Tibial nerve (tissue), 4 donors: ENCODE data around the gene CPZ.
"Not testable (repeated sequence)": the region's sequence is repeated elsewhere in the genome, so short reads cannot be mapped to it uniquely, and the experiment has no call there.

Experiments used
- EP300 ChIP-seq, 2 donors: sonication (generic); formaldehyde crosslinking; IDR thresholded peaks; one replicate each; pipeline ENCODE4 v1.6.1; 2017; ENCODE audit warnings: antibody characterized with exemption in 2 of 2, mild to moderate bottlenecking in 1 of 2
- POLR2A ChIP-seq, 2 donors: fragments of 450-650 bp; IDR thresholded peaks; one replicate each; pipeline ENCODE4 v1.6.1; 2017; ENCODE audit warnings: antibody characterized with exemption in 2 of 2, mild to moderate bottlenecking in 2 of 2, moderate library complexity in 2 of 2
- TF ChIP-seq, protein P1 (sequence below), 5 experiments: fragments of 200-600 bp in 3 of 5; fragments of 450-650 bp in 2 of 5; sonication (generic) in 3 of 5; IDR thresholded peaks; one replicate each; pipeline ENCODE4 v1.5.1; 2016 to 2019; ENCODE audit warnings: antibody characterized with exemption in 5 of 5, mild to moderate bottlenecking in 3 of 5, moderate library complexity in 2 of 5

DNA sequence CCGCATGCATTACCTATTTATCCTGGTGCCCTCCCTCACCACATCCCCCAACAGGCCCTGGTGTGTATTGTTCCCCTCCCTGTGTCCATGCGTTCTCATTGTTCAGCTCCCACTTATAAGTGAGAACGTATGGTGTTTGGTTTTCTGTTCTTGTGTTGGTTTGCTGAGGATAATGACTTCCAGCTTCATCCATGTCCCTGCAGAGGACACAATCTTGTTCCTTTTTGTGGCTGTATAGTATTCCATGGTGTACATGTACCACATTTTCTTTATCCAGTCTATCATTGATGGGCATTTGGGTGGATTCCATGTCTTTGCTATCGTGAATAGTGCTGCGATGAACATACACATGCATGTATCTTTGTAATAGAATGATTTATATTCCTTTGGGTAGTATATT lies 61.6 kb downstream of the CPZ start:
- TF ChIP-seq, protein P1, sequence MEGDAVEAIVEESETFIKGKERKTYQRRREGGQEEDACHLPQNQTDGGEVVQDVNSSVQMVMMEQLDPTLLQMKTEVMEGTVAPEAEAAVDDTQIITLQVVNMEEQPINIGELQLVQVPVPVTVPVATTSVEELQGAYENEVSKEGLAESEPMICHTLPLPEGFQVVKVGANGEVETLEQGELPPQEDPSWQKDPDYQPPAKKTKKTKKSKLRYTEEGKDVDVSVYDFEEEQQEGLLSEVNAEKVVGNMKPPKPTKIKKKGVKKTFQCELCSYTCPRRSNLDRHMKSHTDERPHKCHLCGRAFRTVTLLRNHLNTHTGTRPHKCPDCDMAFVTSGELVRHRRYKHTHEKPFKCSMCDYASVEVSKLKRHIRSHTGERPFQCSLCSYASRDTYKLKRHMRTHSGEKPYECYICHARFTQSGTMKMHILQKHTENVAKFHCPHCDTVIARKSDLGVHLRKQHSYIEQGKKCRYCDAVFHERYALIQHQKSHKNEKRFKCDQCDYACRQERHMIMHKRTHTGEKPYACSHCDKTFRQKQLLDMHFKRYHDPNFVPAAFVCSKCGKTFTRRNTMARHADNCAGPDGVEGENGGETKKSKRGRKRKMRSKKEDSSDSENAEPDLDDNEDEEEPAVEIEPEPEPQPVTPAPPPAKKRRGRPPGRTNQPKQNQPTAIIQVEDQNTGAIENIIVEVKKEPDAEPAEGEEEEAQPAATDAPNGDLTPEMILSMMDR (IDR thresholded peaks at IDR 0.05) = not testable (repeated sequence)
- TF ChIP-seq POLR2A, EP300 (IDR thresholded peaks at IDR 0.05): not testable (repeated sequence)
